HG03159 (cell line): ENCODE results near the gene RSBN1.
A peak's percentile ranks its signal among the peaks of the same experiment; 100 is the strongest.
"Not testable (repeated sequence)": the region's sequence is repeated elsewhere in the genome, so short reads cannot be mapped to it uniquely, and the experiment has no call there.

Experiments used
- ATAC-seq: cut with Tn5 transposase; IDR thresholded peaks from one replicate; pipeline ENCODE4 v1.9.1; 2021; ENCODE audit warnings: mild to moderate bottlenecking, moderate library complexity; ENCODE audit not compliant: unreplicated experiment

The RSBN1 gene

DNA sequence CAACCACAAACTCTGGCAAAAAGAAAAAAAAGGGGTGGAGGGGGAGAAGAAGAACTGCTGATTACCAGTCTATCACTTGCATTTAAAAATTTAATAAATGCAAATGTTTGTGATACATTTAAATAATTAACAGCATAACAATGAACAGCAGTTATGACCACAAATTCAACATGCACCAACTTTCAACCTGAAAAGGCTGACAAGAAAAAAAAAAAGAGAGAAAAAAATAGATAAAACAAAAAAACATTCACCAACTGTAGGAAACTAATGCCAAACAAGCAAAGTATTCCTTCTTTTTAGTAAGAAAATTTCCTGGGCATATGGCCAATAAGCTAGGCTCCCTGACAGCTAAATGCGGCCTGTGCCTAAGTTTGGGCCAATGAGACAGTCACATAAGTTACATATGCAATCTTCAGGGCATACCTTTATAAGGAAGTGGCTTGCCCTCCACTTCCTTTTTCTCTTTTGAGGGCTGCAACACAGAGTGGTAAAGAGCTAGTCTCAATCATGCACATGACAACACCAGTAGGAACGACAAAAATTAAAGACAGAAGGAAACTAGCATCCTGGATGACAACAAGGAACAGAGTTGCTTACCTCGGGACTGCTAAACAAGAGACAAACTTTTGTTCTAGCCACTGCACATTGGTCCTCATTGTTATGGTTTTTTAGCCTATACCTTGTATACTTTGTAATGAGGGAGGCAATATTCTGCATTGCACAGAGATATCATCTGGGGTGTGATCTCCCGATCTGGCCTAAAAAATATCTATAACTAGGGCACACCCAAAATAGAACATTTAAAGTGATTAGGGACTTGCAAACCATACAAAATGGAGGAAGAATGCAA is 28.8 kb downstream of the RSBN1 start:
- ATAC-seq: peak; percentile 76

DNA sequence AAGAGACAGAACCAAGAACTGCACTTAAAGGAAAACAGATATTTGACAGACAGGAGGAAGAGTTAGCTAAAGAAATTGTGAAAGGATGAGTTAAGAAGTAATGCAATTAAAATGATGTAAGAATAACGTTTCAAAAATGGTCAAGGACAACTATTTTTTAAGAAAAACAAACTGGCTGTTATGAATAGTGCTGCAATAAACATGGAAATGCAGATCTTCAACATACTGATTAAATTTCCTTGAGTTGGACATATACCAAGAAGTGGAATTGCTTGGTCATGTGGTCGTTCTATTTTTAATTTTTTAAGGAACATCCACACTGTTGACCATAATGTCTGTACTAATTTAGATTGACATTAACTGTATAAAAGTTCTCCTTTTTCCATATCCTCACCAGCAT is 29.9 kb downstream of the RSBN1 start:
- no peak for ATAC-seq

DNA sequence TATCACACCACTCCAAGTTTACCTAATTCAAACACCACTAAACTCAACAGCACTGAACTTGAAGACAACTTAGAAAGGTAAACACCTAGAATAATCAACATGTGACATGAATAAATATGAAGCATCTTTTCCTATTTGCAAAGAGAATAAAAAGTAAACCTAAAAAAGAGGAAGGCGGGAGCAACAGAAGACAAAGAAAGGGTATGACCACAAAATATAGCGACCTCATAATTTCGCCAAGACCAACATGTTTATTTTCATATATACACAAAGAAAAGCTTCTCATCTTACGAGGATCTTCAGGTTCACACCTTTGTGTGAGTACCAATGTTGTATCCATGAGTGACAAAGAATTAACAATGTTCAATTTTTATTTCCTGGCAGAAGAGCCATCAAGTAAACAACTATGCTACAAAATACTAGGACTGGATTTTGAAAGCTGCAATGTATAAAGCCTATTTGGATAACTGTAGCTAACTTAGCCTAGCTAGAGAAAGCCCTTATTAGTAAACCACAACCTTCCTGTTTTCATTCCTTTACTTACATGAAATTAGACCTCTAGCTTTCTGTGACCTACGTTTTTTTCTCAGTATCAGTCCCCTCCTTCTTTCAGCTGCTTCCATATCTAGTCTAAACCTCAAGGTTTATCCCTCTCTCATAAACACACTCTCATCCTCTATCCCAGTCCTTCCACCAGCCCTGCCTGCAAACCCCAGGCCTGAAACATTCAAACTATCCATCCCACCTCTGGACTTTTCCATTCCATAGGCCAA is 31.7 kb downstream of the RSBN1 start:
- ATAC-seq: no peak

DNA sequence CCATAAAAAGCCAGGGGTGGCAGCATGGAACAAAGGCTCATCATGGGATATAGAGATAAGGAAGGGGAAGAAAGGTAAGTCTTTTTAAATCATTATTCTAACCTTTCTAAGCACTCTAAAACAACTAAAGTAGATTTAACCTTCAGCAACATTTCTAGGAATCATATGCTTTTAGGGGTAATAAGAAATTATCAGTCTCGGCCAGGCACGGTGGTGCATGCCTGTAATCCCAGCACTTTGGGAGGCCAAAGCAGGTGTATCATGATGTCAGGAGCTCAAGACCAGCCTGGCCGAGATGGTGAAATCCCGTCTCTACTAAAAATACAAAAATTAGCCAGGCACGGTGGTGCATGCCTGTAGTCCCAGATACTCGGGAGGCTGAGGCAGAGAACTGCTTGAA is 32.7 kb downstream of the RSBN1 start:
- ATAC-seq: no peak

DNA sequence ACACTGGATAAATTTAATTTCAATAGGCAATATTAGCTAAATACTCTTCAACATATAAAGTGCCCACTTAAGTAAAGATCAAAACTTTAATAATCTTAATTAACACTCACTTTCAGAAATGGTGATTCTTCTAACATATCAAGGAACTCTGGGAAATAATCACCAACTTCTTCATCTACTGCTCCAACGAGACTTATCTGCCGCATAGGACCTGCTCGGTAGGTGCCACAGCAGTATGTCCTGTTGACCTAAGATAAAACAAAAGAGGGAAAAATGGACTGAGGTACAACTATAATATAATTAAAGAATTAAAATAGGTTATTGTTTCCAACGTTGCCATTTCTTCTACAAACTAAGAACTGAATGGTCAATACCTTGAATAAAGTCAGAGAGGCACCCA is 34.7 kb downstream of the RSBN1 start:
- no peak for ATAC-seq

DNA sequence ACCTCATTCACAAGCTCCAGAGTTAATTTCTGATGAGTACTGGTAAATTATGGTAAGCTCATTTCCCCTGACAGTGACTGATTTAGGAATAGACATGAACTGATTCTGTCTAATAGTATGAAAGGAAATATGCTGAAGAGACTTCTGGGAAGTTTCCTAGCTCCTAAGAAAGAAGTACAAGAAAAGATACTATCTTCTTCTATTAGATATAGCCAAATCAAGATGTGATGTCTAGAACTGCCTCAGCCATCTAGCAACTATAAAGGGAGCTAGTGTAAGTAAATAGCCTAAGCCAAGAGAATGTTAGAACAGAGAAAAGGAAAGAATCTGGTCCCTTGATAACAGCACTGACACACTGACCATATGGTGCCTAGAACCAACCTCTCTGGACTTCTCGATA is 42.2 kb downstream of the RSBN1 start:
- ATAC-seq: no peak

DNA sequence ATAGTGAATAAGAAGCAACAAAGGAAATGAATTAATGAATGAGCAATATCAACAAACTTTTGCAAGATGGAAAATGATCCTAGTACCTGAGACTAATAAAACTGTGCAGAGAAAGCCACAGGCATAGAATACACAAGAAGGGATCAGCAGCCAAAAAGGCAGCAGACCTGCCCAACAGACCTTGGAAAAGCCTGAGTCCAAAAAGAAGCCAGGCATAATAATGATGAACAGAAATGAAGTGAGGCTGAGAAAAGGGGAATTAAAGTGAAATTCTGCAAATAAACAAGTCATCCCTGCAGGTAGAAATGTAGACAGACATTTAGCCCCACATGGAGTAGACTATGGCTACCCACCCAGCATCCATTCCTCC is 42.7 kb downstream of the RSBN1 start:
- ATAC-seq: no peak

DNA sequence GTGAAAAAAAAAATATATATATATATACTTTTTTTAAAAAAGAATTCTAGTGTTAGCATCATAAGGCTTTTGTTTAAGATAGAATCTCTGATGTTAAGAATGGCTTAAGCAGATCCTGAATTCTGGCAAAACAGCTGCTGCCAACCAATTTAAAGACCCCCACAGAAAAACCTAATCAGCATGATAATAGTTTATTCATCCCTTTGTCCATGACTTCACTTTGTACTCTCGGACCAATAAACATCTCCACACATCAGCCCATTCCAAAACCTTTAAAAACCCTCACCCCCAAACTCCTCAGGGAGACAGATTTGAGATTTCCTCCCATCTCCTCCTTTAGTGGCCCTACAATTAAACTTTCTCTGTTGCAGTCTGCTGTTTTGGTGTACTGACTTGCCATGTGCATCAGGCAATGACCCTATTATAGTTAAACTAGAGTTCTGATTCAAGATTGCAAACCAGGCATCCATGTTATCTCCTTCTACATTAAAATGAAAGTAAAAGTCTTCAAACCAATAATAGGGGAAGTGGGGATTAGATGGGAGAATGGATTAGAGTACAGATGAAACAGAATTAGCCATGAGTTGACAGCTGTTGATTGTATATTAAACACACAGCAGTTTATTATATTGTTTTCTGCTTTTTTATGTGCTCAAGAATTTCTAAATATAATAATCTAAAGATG is 43.2 kb downstream of the RSBN1 start:
- no peak for ATAC-seq

DNA sequence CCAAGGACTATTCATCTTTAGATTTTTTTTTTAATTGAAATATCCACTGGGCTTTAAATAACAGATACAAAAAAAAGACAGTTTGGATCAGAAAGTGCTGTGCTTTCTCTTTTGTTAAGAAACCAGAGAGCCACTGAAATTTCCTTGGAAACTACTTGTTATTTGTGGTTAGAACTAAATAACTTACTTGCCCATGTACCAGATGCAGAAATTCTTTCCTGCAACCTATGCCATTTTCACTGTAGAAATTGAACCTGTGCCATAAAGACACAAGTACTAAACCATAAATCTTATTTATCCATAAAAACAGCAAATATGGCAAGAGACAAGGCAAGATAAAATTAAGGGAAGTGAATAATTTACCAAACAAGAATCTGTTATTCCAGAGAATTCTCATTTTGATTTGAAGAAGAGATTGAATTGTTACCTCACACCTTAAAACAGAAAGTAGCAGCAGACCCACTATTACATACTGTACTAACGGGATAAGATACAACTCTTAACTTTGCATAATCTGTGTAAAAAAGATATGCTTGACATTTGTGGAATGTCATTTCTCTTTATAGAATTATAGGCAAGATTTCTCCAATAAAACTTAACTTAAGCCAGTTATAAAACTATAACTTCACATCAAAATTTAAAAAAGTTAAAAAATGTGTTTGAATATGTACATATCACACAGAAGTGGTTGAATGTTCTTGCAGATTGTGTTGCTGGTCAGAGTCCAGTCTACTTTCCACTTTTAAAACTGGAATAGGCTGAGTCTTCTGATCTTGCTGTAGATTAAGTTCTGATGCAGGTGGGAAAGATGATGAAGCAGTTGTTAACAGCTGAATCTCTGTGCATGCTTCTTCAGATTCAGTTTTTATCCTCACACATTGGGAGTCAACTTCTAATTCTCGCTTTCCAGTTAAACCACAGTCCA is 46.7 kb downstream of the RSBN1 start:
- ATAC-seq: no peak

DNA sequence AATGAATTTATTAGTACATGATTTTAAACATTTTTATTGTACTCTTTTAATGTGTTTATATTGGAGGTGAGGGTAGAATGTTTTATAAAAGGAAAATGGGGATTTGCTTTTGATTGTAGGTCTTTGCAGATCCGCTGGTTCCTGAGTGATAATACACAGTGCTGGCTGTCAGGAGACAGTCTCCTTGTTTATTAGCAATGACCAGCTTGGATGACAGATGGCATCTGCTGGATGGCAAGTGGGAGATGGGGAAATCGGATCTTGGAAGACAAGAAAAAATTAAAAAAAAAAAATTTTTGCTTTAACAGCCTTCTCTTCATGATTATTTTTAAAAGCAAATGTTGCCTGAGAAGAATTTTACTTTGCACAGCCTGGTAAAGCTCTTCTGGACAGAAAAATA is 48.6 kb downstream of the RSBN1 start:
- no peak for ATAC-seq

DNA sequence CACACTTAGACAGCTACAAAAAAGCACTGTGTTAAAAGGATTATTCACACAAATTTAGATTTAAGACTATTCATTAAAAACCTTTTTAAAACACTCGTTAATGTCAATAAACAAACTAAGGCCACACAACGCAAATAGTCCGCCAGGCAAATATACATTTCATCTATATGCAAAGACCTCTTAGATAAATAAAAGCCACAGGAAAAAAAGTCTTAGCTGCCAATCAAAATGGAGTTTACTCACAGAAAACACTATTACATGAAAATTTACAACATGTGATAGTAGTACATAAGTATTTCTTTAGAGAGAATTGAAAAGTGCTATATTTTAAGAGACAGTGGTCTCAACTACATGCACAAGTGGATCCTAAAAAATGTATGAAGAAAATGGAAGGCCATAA is 50.3 kb downstream of the RSBN1 start:
- ATAC-seq: no peak

DNA sequence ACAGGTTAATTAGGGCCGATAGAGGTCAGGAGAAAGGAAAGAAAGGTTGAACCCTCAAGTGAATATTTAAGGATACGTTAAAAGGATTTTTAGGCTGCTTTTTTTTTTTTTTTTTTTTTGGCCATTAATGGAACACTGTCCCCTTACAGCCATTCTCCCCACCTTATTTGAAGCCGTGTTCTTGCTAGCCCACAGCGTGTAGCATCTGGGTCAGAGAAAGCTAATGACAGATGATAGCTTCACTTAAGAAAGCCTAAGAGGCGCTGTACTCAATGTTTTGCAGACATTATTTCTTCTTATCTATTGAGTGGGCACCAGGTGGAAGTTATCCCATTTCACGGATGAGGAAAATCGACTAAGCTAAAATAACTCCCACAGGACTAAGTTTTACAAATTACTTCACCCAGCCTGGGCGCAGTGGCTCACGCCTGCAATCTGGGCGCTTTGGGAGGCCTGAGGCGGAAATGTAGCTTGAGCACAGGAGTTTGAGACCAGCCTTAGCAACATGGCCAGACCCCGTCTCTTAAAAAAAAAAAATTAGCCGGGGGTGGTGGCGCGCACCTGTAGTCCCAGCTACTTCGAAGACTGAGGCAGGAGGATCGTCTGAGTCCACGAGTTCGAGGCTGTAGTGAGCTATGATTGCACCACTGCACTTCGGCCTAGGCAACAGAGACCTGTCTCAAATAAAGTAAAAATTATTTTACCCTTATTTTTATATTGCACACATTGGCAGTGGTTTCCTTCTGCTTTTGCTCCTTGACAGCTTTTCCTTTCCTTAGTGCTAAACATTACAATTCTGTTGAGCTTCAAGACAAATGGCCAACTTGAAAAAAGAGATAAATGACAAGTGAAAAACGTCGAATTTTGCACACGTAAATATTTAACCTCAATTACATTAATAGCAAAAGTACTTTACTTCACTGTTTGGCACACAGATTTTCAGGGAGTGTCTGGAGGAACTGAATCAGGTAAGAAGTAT is 51.9 kb downstream of the RSBN1 start:
- ATAC-seq: no peak

DNA sequence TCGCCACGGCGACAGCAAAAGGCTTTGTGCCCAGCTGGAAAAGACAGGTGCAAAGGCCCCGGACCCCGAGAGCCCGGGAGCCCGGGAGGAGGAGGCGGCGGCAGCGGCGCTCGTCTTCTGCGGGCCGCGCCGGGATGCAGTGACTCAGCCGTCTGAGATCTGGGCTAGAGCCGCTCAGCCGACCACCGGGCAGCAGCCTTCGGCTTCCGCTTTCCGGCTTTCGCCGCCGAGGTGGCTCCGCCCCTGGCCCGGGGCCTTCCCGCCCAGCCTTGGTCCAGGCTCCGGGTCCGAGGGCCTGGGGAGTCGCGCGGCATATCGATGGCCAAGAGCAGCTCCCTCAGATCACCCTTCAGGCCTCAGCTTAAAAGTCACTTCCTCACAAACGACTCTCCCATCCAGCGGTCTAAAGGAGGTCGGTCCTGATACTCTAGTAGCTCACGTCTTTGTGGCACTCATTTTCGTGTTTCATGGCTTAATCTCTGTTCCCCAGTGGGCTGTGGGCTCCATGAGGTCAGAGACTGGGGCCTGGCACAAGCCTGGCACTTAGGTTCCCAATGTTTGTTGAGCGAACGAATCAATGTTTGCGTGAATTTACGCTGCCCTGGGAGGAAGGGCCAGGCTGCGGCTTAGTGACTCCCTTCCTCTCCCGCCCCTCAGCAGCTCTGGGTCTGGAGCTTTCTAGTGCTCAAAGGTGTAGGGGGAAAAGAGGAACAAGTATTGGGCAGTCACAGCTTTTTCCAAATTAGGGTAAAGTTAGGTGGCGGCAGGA is 52.8 kb downstream of the RSBN1 start, which contains the start of gene PHTF1:
TSS of gene PHTF1 (minus strand) at position 154 of the 769 bp plus-strand sequence. CDS start 783 bp downstream, outside the sequence.
- ATAC-seq: peak; percentile 80

DNA sequence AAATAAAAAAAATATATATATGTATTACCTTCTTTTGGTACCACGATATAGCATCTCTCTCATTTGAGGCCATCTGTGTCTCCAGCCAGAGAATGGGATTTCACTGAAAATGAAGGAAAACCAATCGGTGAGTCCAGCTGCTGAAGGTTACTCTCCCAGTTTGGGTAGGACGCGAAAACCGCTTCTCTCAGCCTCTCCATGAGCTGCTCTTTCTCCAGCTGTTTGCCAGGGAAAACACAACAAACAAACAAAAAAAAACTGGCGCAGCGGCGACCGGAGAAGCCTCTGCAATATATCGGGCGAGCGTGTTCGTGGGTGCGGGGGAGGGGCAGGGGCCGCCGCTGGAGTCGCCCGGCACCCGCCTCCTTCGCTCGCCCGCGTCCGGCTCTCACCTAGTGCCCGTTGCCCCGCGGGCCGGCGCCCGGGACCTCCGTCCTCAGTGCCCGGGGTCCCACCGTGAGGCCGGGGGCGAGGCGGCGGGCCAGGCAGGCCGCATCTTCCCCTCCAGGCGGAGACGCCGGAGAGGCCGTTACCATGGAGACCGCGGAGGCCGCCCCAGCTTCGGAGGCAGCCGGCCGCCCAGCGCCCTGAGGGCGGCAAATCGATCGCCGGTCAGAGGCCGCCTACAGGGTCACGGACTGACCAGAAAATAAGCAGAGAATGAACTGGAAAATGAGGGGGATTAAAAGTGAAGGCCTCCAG is 53.5 kb downstream of the RSBN1 start:
- peak; percentile 50 for ATAC-seq

DNA sequence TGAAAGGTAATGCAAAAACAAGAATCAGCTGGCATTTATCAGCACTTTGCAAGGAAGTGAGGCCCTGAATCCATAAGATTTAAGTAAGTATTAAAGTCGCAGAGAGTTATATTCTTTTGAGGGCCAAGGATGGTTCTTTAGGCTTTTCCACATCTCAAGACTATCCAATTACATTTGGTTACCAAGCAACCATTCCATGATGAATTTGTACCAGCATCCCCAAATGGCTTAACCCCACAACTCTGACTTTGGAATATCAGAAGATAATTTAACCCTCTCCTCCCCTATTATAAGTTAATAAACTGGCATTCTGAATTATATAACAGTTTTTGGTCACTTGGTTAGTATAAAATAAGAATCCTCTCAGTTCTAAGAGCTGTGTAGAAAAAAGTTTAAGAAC is 55.8 kb downstream of the RSBN1 start:
- no peak for ATAC-seq

DNA sequence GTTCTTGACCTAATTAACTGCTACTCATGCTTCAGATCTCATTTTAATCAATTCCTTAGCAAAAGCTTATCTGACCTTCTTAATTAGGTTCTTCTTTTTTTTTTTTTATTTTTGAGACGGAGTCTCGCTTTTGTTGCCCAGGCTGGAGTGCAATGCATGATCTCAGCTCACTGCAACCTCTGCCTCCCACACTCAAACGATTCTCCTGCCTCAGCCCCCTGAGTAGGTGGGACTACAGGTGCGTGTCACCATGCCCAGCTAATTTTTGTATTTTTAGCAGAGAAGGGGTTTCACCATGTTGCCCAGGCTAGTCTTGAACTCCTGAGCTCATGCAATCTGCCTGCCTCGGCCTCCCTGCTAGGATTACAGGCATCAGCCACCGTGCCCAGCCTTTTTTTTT is 58.9 kb downstream of the RSBN1 start:
- not testable (repeated sequence) for ATAC-seq

DNA sequence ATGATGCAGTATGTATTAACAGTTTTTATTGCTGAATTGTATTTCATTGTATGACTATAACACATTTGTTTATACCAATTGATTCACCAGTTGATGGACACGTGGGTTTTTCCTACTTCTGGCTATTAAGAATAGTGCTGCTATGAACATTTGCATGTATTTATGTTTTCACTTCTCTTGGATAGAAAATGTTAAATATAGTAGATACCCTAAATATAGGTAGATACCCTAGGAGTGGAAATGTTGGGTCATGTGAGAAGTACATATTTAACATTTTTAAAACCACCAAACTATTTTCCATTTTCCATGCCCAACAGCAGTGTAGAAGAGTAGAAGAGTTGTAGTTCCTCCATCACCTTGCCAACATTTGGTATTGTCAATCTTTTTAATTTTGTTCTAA is 60.8 kb downstream of the RSBN1 start:
- no peak for ATAC-seq

DNA sequence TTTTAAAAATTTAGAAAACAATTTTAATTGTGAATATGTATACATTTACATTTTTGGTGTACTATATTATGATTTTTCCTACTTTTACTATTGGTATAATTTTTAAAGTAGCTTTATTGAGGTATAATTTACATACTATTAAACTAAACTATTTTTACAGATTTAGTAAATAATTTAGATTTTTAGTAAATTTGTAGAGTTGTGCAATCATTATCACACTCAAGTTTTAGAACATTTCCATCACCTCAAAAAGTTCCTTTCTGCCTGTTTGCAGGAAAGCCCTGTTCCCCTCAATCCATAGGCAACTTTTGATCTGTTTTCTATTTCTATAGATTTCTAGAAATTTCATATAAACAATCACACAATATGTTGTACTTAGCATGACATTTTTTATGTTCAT is 61.2 kb downstream of the RSBN1 start:
- ATAC-seq: no peak
